Liver (tissue), 9 donors: ENCODE results near the gene PSMG3. TPM values are rescaled to one million over a fixed set of nuclear protein-coding genes. Genes with fewer than 3 reads are reported as not detected.

ENCODE experiments used
- DNase-seq: peaks from one replicate; pipeline ENCODE4 v3.0.0-alpha.2; 2017; ENCODE audit warnings: low spot score
- H3K27ac ChIP-seq, 2 donors: one replicate each; pipeline ENCODE4 v1.7.0; 2013; ENCODE audit warnings: inconsistent platforms in 2 of 2, low read length in 2 of 2, control low read depth in 1 of 2, low read depth in 1 of 2, mild to moderate bottlenecking in 1 of 2
- H3K27me3 ChIP-seq, 4 donors: one replicate each; pipeline versions ENCODE4 v1.6.1 to v1.7.0; 2013; ENCODE audit warnings: low read length in 3 of 4, inconsistent platforms in 1 of 4, mild to moderate bottlenecking in 1 of 4, moderate library complexity in 1 of 4; ENCODE audit not compliant: control insufficient read depth in 4 of 4, insufficient read depth in 4 of 4
- H3K36me3 ChIP-seq, 4 donors: one replicate each; pipeline versions ENCODE4 v1.6.1 to v1.7.0; 2013; ENCODE audit warnings: low read length in 3 of 4, mild to moderate bottlenecking in 3 of 4, low read depth in 1 of 4, moderate library complexity in 1 of 4; ENCODE audit not compliant: control insufficient read depth in 4 of 4, insufficient read depth in 3 of 4
- H3K4me1 ChIP-seq, 4 donors: one replicate each; pipeline versions ENCODE4 v1.6.1 to v1.7.0; 2013; ENCODE audit warnings: low read length in 3 of 4, mild to moderate bottlenecking in 3 of 4, moderate library complexity in 1 of 4; ENCODE audit not compliant: control insufficient read depth in 4 of 4, insufficient read depth in 4 of 4
- H3K4me3 ChIP-seq, 3 donors: one replicate each; pipeline versions ENCODE4 v1.6.1 to v1.7.0; 2013; ENCODE audit warnings: low read length in 3 of 3, control low read depth in 1 of 3, low read depth in 1 of 3, mild to moderate bottlenecking in 1 of 3
- H3K9ac ChIP-seq, 2 donors: one replicate each; pipeline ENCODE4 v1.7.0; 2013; ENCODE audit warnings: low read length in 2 of 2, mild to moderate bottlenecking in 2 of 2, moderate library complexity in 2 of 2, control low read depth in 1 of 2, low read depth in 1 of 2
- H3K9me3 ChIP-seq, 4 donors: one replicate each; pipeline versions ENCODE4 v1.6.1 to v1.7.0; 2013; ENCODE audit warnings: low read length in 3 of 4; ENCODE audit not compliant: control insufficient read depth in 4 of 4
- EGR1 ChIP-seq, 2 donors: IDR thresholded peaks; 2 replicates each; pipeline ENCODE4 v1.6.1; 2016 to 2018; ENCODE audit warnings: antibody characterized with exemption in 2 of 2, low read depth in 2 of 2
- FOXA1 ChIP-seq: IDR thresholded peaks from 2 replicates; pipeline ENCODE4 v1.6.1; 2016; ENCODE audit warnings: antibody characterized with exemption
- FOXA2 ChIP-seq: IDR thresholded peaks from 2 replicates; pipeline ENCODE4 v1.6.1; 2016; ENCODE audit warnings: antibody characterized with exemption
- GABPA ChIP-seq, 2 donors: IDR thresholded peaks in 1 of 2; conservative IDR thresholded peaks in 1 of 2; 2 replicates each; pipeline ENCODE4 v1.6.1; 2016; ENCODE audit warnings: antibody characterized with exemption in 2 of 2, mild to moderate bottlenecking in 1 of 2, moderate library complexity in 1 of 2
- HNF4A ChIP-seq, 2 donors: conservative IDR thresholded peaks; 2 replicates each; pipeline ENCODE4 v1.6.1; 2016; ENCODE audit warnings: antibody characterized with exemption in 2 of 2, mild to moderate bottlenecking in 2 of 2
- HNF4G ChIP-seq: IDR thresholded peaks from 2 replicates; pipeline ENCODE4 v1.6.1; 2016; ENCODE audit warnings: antibody characterized with exemption
- JUND ChIP-seq, 2 donors: IDR thresholded peaks; 2 replicates each; pipeline ENCODE4 v1.6.1; 2016; ENCODE audit warnings: antibody characterized with exemption in 2 of 2
- NR2F2 ChIP-seq: IDR thresholded peaks from 2 replicates; pipeline ENCODE4 v1.6.1; 2016; ENCODE audit warnings: antibody characterized with exemption
- RAD21 ChIP-seq, 2 donors: IDR thresholded peaks; 2 replicates each; pipeline ENCODE4 v1.6.1; 2016; ENCODE audit warnings: antibody characterized with exemption in 2 of 2, mild to moderate bottlenecking in 2 of 2
- RXRA ChIP-seq, 2 donors: IDR thresholded peaks; 2 replicates each; pipeline ENCODE4 v1.6.1; 2017 to 2018; ENCODE audit warnings: antibody characterized with exemption in 2 of 2, mild to moderate bottlenecking in 1 of 2
- SP1 ChIP-seq: IDR thresholded peaks from 2 replicates; pipeline ENCODE4 v1.6.1; 2018; ENCODE audit warnings: antibody characterized with exemption, mild to moderate bottlenecking
- TAF1 ChIP-seq: conservative IDR thresholded peaks from 2 replicates; pipeline ENCODE4 v1.6.1; 2016; ENCODE audit warnings: antibody characterized with exemption, mild to moderate bottlenecking
- YY1 ChIP-seq: IDR thresholded peaks from 2 replicates; pipeline ENCODE4 v1.6.1; 2016; ENCODE audit warnings: antibody characterized with exemption, mild to moderate bottlenecking
- WGBS: extraction: QIAGEN DNeasy Blood & Tissue Kit; methylation state at CpG from one replicate; pipeline ENCODE4 v1.1.7; 2013; 5-methylcytosine and 5-hydroxymethylcytosine counted together
- polyA plus RNA-seq, 2 donors: library from polyadenylated mRNA; stranded (reverse) in 1 of 2; unstranded in 1 of 2; fragments of 200-250 nt in 1 of 2; fragments of >200 nt in 1 of 2; fragmentation: Nextera tagmentation in 1 of 2; extraction: Ambion mirVana in 1 of 2; gene quantifications; one replicate each; pipeline versions ENCODE4 v1.2.1 to v1.2.3, GENCODE V29; 2013 to 2015
- total RNA-seq, 2 donors: library from RNA; depleted of rRNA; stranded (reverse); fragments of >200 nt; gene quantifications; one replicate each; pipeline ENCODE4 v1.2.3, GENCODE V29; 2014
- TF ChIP-seq, protein P1 (sequence below): IDR thresholded peaks from 2 replicates; pipeline ENCODE4 v1.6.1; 2016; ENCODE audit warnings: antibody characterized with exemption
- TF ChIP-seq, protein P2 (sequence below): fragments of 150-350 bp; IDR thresholded peaks from 2 replicates; pipeline ENCODE4 v1.5.1; 2017; ENCODE audit warnings: improper control_type of control experiment, low read depth, low read length; ENCODE audit not compliant: missing input control
- TF ChIP-seq, protein P3 (sequence below): IDR thresholded peaks from 2 replicates; pipeline ENCODE4 v1.6.1; 2016; ENCODE audit warnings: antibody characterized with exemption
- TF ChIP-seq, protein P4 (sequence below): IDR thresholded peaks from 2 replicates; pipeline ENCODE4 v1.6.1; 2016; ENCODE audit warnings: antibody characterized with exemption
- donor health status: healthy.
- donor health status: healthy.
- donor health status: healthy.
- donor health status: healthy.
- donor health status: healthy.

PSMG3 gene
- total and polyA plus RNA-seq, 4 donors = 10.1 to 22.4 (median 15.7) TPM

DNA sequence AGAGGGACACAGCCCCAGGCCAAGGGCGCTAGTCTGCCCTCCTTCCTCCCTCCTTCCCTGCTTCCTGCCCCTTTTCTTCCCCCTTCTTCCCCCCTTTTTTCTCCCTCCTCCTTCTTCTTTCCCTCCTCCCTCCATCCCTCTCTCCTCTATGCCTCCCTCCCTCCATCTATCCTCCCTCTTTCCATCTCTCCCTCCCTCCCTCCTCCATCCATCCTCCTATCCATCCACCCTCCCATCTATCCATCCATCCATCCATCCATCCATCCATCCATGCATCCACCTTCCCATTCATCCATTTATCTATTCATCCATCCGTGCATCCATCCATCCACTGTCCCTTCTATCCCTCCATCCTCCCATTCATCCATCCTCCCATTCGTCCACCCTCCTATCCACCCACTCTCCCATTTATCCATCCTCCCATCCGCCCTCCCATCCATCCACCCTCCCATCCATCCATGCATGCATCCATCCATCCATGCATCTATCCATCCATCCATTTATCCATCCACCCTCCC is 24.1 kb upstream of the PSMG3 start:
- DNase-seq = no peak
- no peak overlapping the region for H3K27ac ChIP-seq
- H3K4me3 ChIP-seq = no peak overlapping the region
- H3K27me3 ChIP-seq = no peaks in the 10 kb centered on the region
- H3K9ac ChIP-seq = no peak overlapping the region
- H3K9me3 ChIP-seq = peaks cover 0 to 4% (median under 1%) of the 10 kb centered on the region in 4 donors
- no peak for TF ChIP-seq JUND (IDR thresholded peaks at IDR 0.05)
- no peak for TF ChIP-seq GABPA (IDR thresholded peaks at IDR 0.05 in 1 of 2, conservative IDR thresholded peaks at IDR 0.05 in 1 of 2)
- no peak for TF ChIP-seq FOXA1
- TF ChIP-seq, protein P1, sequence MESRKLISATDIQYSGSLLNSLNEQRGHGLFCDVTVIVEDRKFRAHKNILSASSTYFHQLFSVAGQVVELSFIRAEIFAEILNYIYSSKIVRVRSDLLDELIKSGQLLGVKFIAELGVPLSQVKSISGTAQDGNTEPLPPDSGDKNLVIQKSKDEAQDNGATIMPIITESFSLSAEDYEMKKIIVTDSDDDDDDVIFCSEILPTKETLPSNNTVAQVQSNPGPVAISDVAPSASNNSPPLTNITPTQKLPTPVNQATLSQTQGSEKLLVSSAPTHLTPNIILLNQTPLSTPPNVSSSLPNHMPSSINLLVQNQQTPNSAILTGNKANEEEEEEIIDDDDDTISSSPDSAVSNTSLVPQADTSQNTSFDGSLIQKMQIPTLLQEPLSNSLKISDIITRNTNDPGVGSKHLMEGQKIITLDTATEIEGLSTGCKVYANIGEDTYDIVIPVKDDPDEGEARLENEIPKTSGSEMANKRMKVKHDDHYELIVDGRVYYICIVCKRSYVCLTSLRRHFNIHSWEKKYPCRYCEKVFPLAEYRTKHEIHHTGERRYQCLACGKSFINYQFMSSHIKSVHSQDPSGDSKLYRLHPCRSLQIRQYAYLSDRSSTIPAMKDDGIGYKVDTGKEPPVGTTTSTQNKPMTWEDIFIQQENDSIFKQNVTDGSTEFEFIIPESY = no peak
- TF ChIP-seq YY1 = no peak
- no peak for TF ChIP-seq NR2F2
- TF ChIP-seq TAF1 = no peak
- TF ChIP-seq SP1 = no peak
- TF ChIP-seq EGR1 (IDR thresholded peaks at IDR 0.05; ENCODE audit: low read depth in 2 of 2) = no peak
- no peak for TF ChIP-seq HNF4A (conservative IDR thresholded peaks at IDR 0.05)
- TF ChIP-seq, protein P2, sequence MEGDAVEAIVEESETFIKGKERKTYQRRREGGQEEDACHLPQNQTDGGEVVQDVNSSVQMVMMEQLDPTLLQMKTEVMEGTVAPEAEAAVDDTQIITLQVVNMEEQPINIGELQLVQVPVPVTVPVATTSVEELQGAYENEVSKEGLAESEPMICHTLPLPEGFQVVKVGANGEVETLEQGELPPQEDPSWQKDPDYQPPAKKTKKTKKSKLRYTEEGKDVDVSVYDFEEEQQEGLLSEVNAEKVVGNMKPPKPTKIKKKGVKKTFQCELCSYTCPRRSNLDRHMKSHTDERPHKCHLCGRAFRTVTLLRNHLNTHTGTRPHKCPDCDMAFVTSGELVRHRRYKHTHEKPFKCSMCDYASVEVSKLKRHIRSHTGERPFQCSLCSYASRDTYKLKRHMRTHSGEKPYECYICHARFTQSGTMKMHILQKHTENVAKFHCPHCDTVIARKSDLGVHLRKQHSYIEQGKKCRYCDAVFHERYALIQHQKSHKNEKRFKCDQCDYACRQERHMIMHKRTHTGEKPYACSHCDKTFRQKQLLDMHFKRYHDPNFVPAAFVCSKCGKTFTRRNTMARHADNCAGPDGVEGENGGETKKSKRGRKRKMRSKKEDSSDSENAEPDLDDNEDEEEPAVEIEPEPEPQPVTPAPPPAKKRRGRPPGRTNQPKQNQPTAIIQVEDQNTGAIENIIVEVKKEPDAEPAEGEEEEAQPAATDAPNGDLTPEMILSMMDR = no peak
- TF ChIP-seq FOXA2 = no peak
- TF ChIP-seq, protein P3, sequence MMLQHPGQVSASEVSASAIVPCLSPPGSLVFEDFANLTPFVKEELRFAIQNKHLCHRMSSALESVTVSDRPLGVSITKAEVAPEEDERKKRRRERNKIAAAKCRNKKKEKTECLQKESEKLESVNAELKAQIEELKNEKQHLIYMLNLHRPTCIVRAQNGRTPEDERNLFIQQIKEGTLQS = no peak
- no peak for TF ChIP-seq HNF4G
- TF ChIP-seq RAD21 (IDR thresholded peaks at IDR 0.05) = no peak
- TF ChIP-seq, protein P4, sequence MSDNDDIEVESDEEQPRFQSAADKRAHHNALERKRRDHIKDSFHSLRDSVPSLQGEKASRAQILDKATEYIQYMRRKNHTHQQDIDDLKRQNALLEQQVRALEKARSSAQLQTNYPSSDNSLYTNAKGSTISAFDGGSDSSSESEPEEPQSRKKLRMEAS = no peak
- no peaks in the 10 kb centered on the region for H3K36me3 ChIP-seq
- H3K4me1 ChIP-seq = no peaks in the 10 kb centered on the region
- 66% methylated on average over 4 of the region's 4 CpGs for WGBS

DNA sequence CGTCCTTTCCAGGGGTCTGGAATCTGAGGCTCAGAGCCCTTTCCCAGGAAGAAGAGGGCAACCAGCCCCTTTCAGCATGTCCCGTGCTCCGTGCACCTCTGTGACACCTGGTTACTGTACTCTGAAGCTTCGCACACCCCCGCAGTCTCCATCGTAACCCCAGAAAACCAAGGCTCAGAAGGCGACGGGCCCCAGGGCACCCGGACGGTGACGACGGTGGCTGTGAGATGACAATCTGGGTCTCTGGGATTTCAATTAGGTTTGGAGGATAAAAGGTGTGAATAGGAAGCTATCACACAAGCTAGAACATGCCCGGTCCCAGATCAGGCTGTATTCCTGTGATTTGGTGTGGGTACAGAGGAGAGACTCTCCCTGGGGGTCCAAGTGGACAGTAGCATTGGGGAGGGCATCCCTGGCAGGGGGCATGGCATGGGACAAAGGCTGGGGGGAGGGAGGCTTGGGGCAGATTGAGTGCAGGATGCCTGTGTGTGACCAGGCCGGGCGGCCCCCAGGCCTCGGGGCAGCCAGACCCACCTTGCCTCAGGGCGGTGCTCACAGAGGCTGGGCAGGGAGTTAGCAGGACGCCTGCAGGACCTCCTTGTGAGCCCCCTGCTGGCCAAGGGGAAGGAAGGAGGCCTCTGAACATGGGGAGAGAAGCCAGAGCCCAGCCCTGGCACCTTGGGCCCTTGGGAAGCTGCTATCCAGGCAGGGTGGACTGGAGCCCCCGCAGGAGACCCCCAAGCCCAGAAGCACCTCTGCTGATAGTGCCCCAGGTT is 23.4 kb upstream of the PSMG3 start:
- 63% methylated on average over 19 of the region's 19 CpGs for WGBS
- no peaks in the 10 kb centered on the region for H3K4me1 ChIP-seq
- H3K4me3 ChIP-seq = no peak overlapping the region
- H3K36me3 ChIP-seq = no peaks in the 10 kb centered on the region
- H3K9ac ChIP-seq = no peak overlapping the region
- DNase-seq = no peak
- H3K27me3 ChIP-seq = no peaks in the 10 kb centered on the region
- no peak overlapping the region for H3K27ac ChIP-seq
- H3K9me3 ChIP-seq = peaks cover 0 to 9% (median 1%) of the 10 kb centered on the region in 4 donors
- TF ChIP-seq, protein P3 = no peak
- TF ChIP-seq, protein P1 = no peak
- TF ChIP-seq NR2F2 (no peak), HNF4A (conservative IDR thresholded peaks at IDR 0.05) (no peak), FOXA1 (no peak), FOXA2 (no peak), HNF4G (no peak), RXRA (IDR thresholded peaks at IDR 0.05) (no peak), RAD21 (IDR thresholded peaks at IDR 0.05) (no peak), YY1 (no peak), EGR1 (IDR thresholded peaks at IDR 0.05; ENCODE audit: low read depth in 2 of 2) (no peak)
- TF ChIP-seq, protein P2 = no peak
